GM18909 (cell line): ENCODE measurements around the gene FGF18.
"Not testable (repeated sequence)": the region's sequence is repeated elsewhere in the genome, so short reads cannot be mapped to it uniquely, and the experiment has no call there.

ENCODE experiments used
- ATAC-seq: cut with Tn5 transposase; IDR thresholded peaks from one replicate; pipeline ENCODE4 v1.9.1; 2021; ENCODE audit warnings: mild to moderate bottlenecking; ENCODE audit not compliant: unreplicated experiment, poor library complexity

Gene FGF18

DNA sequence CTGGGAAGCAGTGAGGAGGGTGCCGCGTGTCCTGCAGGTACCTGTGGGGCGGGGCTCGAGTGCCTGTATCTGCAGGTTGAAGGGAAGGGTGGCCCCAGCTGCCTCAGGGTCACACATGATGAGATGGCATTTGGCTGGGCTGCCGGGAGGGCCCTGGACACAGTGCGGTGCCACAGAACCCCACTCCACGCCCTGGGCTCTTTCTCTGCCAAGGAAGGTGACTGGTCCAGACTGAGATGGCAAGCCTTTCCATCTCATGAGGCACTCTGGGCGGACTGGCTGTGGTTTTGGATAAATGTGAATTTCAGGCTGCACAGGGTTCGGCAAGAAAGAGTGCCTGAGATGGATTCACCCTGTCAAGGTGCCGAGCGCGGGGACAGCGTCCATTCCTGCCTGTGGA is 69.4 kb downstream of the FGF18 start:
- no peak for ATAC-seq

- ATAC-seq: no peak
These were observed 73.3 kb downstream of the FGF18 start for GRCh38 chr5:171492781-171493180.

GRCh38 chr5:171493646-171494393 is 74.4 kb downstream of the FGF18 start:
- no peak for ATAC-seq

DNA sequence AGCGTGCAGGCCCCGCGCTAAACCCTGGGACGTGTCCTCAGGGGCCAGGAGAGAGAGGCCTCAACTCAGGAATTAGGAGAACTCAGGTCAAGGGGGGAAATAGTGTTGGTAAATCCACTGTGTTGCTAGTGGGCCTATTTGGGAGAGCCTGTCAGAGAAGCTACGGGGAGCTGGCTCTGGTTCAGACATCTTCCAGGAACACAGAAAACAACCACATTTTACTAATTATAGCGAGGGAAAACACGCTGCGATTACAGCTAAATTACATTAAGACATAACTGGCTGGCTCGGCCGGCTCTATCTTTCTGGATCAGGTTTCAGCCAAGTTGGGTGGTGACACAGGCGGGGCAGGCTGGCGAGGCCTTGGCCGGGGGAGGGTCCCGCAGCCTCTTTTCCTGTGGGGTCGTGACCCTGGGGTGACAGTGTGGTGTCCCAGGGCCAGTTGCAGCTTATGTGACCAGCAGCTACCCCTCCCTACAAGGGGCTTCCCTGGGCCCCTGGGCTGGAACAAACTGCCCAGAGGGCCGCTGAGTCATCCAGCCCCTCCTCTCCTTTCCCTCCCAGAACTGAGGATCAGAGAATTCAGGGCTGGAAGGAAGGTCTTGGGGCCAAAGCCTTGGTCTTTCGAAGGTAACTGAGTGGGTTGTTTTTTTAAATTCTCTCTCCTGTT is 75.1 kb downstream of the FGF18 start:
- no peak for ATAC-seq

DNA sequence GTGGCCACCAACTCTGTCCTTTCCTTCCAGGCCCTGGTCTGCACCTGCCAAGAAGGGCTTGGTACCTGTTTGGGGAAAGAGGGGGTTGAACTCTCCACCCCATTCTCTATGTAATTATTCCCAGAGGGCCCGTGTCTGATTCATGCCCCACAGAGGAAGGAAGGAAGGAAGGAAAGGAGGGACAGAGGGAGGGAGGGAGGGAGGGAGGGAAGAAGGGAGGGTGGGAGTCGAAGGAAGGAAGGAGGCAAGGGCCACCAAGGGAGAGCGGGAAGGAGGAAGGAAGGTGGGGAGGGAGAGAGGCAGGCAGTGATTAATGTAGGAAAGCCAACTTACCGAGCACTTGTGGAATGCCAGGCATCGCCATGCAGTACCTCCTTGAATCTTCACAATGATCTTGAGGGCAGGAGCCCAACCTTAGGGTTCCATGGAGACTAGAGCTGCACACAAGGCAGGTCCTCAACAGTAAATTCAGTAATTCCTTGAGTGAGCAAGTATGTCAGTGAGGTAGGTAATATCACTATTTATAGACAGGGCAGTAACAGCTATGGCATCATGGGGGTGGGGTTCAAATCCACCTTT is 75.8 kb downstream of the FGF18 start:
- ATAC-seq: no peak

DNA sequence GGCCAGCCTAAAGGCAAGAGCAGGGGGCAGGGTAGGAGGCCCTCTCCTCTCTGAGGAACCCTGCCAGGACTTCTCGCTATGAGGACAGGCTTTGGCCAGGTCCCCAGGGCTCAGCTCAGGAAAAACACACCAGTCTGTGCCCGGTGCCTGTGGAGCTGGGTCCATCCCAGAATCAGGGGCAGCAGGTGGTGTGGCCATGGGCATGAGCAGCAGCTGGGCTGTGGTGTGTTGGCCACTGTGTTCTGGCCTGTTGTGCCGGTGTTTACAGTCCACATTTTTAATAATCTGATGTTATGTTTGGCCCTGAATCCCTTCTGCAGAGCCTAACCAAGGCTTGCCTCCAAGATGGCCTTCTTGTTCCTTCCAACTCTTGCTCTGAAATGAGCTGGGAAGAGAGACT is 77.0 kb downstream of the FGF18 start:
- ATAC-seq: no peak

- not testable (repeated sequence) for ATAC-seq
These were observed 78.0 kb downstream of the FGF18 start for GRCh38 chr5:171497494-171497893.

GRCh38 chr5:171498166-171498565 is 78.7 kb downstream of the FGF18 start:
- ATAC-seq: no peak

GRCh38 chr5:171499611-171500010 is 80.2 kb downstream of the FGF18 start:
- ATAC-seq: no peak

DNA sequence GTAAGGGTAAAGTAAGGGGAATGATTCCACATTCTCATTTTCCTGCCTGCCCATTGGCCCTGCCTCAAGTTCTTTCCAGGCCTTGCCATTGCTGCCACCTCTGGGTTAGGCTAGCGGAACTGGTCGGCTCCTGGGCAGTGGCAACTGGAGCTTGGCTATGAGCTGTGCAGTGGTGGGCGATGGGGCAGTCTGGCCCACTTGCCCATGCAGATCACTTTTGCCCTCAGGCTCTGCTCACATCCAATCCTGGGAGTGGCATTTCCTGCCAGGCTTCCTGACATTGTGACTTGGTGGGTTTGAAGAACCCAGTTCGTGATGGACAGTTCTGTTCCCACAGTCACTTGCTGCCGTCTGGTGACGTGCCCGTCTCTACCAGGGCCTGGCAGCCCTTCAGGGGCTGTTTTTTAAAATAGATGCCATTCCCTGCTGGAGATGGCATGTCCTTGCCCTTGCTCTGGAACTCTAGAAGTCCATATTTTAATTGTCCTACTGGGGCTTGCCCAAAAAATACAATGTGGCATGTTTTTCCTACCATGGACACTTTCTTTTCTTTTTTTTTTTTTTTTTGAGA is 86.1 kb downstream of the FGF18 start:
- no peak for ATAC-seq

GRCh38 chr5:171506951-171507350 is 87.5 kb downstream of the FGF18 start:
- no peak for ATAC-seq
